Left renal pelvis (tissue), 4 donors: Measurements from ENCODE around the gene LYZL2. TPM values are rescaled to one million over a fixed set of nuclear protein-coding genes. Genes with fewer than 3 reads are reported as not detected.
"Not testable (repeated sequence)": the region's sequence is repeated elsewhere in the genome, so short reads cannot be mapped to it uniquely, and the experiment has no call there.

Experiments
- DNase-seq, 4 donors: peaks; one replicate each; pipeline ENCODE4 v3.0.0-alpha.2; 2013; ENCODE audit warnings: low read depth in 4 of 4, low spot score in 3 of 4
- polyA plus RNA-seq, 4 donors: library from polyadenylated mRNA; unstranded; fragments of 120-200 nt; gene quantifications; one replicate each; pipeline ENCODE4 v1.2.1, GENCODE V29; 2013; ENCODE audit not compliant: insufficient read length in 4 of 4

LYZL2 gene
- polyA plus RNA-seq, 4 donors = not detected

GRCh38 chr10:30639946-30640786, 10.6 kb upstream of the LYZL2 start:
- peak in 3 of 4 donors; percentile 36 to 52 (median 36) for DNase-seq

- no peak for DNase-seq
These were observed 8.4 kb upstream of the LYZL2 start for GRCh38 chr10:30637881-30638467.

- no peak for DNase-seq
These were observed 1.6 kb upstream of the LYZL2 start for GRCh38 chr10:30631188-30631587.

- DNase-seq = no peak
These were observed 1.0 kb upstream of the LYZL2 start for GRCh38 chr10:30630571-30630970.

GRCh38 chr10:30628576-30628975, 977 bp downstream of the LYZL2 start:
- not testable (repeated sequence) for DNase-seq

GRCh38 chr10:30626837-30627236, 2.7 kb downstream of the LYZL2 start:
- DNase-seq = not testable (repeated sequence)

GRCh38 chr10:30626196-30626595, 3.4 kb downstream of the LYZL2 start:
- not testable (repeated sequence) for DNase-seq

- DNase-seq = no peak
These were observed 4.5 kb downstream of the LYZL2 start for GRCh38 chr10:30625080-30625479.

GRCh38 chr10:30619966-30620365, 9.6 kb downstream of the LYZL2 start:
- DNase-seq = no peak

GRCh38 chr10:30617070-30617469, 12.5 kb downstream of the LYZL2 start:
- no peak for DNase-seq

- DNase-seq = not testable (repeated sequence)
These were observed 18.5 kb downstream of the LYZL2 start for GRCh38 chr10:30611041-30611440.

- no peak for DNase-seq
These were observed 21.7 kb downstream of the LYZL2 start for GRCh38 chr10:30607814-30608213.

GRCh38 chr10:30606313-30606712, 23.2 kb downstream of the LYZL2 start:
- DNase-seq = no peak

GRCh38 chr10:30605341-30606121, 24.0 kb downstream of the LYZL2 start:
- not testable (repeated sequence) for DNase-seq

GRCh38 chr10:30603589-30603988, 26.0 kb downstream of the LYZL2 start:
- no peak for DNase-seq

- no peak for DNase-seq
These were observed 26.8 kb downstream of the LYZL2 start for GRCh38 chr10:30602747-30603146.

GRCh38 chr10:30600005-30600404, 29.5 kb downstream of the LYZL2 start:
- no peak for DNase-seq

- no peak for DNase-seq
These were observed 31.3 kb downstream of the LYZL2 start for GRCh38 chr10:30598105-30598776.

- DNase-seq = not testable (repeated sequence)
These were observed 32.1 kb downstream of the LYZL2 start for GRCh38 chr10:30597433-30597824.

GRCh38 chr10:30596493-30597432, 32.8 kb downstream of the LYZL2 start:
- not testable (repeated sequence) for DNase-seq
